Measurements from ENCODE around the gene NDUFA11. TPM values are rescaled to one million over a fixed set of nuclear protein-coding genes. Genes with fewer than 3 reads are reported as not detected.

NDUFA11 gene
- total and polyA plus RNA-seq, 2 of the 13 experiments (the other 11 are each of a cell fraction or from before 2014, with no cell fraction given), result 286 to 378 TPM

DNA sequence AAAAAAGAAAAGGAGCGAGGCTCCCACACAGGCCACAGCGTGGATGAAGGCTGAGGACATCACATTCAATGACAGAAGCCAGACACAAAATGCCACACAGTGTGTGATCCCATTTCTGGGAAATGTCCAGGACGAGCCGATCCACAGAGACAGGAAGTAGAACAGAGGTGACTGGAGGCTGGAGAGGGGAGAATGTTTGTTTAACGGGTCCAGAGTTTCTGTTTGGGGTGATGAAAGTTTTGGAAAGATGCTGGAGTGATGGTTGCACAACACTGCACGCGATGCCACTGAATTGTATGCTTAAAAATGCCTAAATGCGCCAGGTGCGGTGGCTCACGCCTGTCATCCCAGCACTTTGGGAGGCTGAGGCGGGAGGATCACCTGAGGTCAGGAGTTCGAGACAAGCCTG lies 32.6 kb downstream of the NDUFA11 start (continued):
- TF ChIP-seq SNRNP70 (IDR thresholded peaks at IDR 0.05; ENCODE audit: low read depth, low read length), result no peak
- peak; percentile 86 for TF ChIP-seq HDAC1 (CRISPR knock-in tag; IDR thresholded peaks at IDR 0.05)
- TF ChIP-seq MAF1 (CRISPR knock-in tag; IDR thresholded peaks at IDR 0.05; ENCODE audit: borderline replicate concordance), result no peak
- TF ChIP-seq ZNF343 (CRISPR knock-in tag; IDR thresholded peaks at IDR 0.05), result peak; percentile 76; the same call in 1 of the 2 replicates
- TF ChIP-seq ZBTB1 (CRISPR knock-in tag; IDR thresholded peaks at IDR 0.05; ENCODE audit: borderline replicate concordance), result no peak
- TF ChIP-seq ZNF615 (CRISPR knock-in tag; IDR thresholded peaks at IDR 0.05; ENCODE audit: borderline replicate concordance), result no peak
- TF ChIP-seq ZNF232 (CRISPR knock-in tag; IDR thresholded peaks at IDR 0.05; ENCODE audit: borderline replicate concordance), result peak; percentile 51; the same call in 1 of the 2 replicates
- TF ChIP-seq KDM5A (IDR thresholded peaks at IDR 0.05; ENCODE audit: borderline replicate concordance, low read length), result no peak
- TF ChIP-seq, protein P1, sequence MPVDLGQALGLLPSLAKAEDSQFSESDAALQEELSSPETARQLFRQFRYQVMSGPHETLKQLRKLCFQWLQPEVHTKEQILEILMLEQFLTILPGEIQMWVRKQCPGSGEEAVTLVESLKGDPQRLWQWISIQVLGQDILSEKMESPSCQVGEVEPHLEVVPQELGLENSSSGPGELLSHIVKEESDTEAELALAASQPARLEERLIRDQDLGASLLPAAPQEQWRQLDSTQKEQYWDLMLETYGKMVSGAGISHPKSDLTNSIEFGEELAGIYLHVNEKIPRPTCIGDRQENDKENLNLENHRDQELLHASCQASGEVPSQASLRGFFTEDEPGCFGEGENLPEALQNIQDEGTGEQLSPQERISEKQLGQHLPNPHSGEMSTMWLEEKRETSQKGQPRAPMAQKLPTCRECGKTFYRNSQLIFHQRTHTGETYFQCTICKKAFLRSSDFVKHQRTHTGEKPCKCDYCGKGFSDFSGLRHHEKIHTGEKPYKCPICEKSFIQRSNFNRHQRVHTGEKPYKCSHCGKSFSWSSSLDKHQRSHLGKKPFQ (CRISPR knock-in tag; IDR thresholded peaks at IDR 0.05; ENCODE audit: insufficient replicate concordance), result peak; percentile 88
- no peak for TF ChIP-seq ZNF577 (CRISPR knock-in tag; IDR thresholded peaks at IDR 0.05; ENCODE audit: borderline replicate concordance, low read depth)
- TF ChIP-seq ZNF264 (CRISPR knock-in tag; IDR thresholded peaks at IDR 0.05), result 0 out of 2 replicates have a peak, but pooled peaks have one; percentile 38
- TF ChIP-seq, protein P2, sequence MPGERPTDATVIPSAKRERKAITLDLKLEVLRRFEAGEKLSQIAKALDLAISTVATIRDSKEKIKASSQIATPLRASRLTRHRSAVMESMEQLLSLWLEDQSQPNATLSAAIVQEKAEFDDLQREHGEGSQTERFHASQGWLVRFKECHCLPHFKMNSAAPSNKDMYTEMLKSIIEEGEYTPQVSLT (CRISPR knock-in tag; IDR thresholded peaks at IDR 0.05; ENCODE audit: borderline replicate concordance, low read depth), result no peak
- TF ChIP-seq ZNF558 (CRISPR knock-in tag; IDR thresholded peaks at IDR 0.05; ENCODE audit: borderline replicate concordance), result no peak
- no peak for TF ChIP-seq REXO4 (CRISPR knock-in tag; IDR thresholded peaks at IDR 0.05; ENCODE audit: borderline replicate concordance)
- TF ChIP-seq, protein P3, sequence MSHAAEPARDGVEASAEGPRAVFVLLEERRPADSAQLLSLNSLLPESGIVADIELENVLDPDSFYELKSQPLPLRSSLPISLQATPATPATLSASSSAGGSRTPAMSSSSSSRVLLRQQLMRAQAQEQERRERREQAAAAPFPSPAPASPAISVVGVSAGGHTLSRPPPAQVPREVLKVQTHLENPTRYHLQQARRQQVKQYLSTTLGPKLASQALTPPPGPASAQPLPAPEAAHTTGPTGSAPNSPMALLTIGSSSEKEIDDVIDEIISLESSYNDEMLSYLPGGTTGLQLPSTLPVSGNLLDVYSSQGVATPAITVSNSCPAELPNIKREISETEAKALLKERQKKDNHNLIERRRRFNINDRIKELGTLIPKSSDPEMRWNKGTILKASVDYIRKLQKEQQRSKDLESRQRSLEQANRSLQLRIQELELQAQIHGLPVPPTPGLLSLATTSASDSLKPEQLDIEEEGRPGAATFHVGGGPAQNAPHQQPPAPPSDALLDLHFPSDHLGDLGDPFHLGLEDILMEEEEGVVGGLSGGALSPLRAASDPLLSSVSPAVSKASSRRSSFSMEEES (CRISPR knock-in tag; IDR thresholded peaks at IDR 0.05), result peak; percentile 91
- no peak for TF ChIP-seq ZNF720 (CRISPR knock-in tag; IDR thresholded peaks at IDR 0.05)
- no peak for TF ChIP-seq CSRNP1 (CRISPR knock-in tag; IDR thresholded peaks at IDR 0.05)
- TF ChIP-seq SRSF1 (optimal IDR thresholded peaks at IDR 0.05; ENCODE audit: low read depth, low read length), result no peak
- no peak for TF ChIP-seq PAF1 (CRISPR knock-in tag; IDR thresholded peaks at IDR 0.05)
- TF ChIP-seq NFIC (IDR thresholded peaks at IDR 0.05; ENCODE audit: low read length), result peak; percentile 90
- TF ChIP-seq POGK (CRISPR knock-in tag; conservative IDR thresholded peaks at IDR 0.05), result peak; percentile 72; the same call in 1 of the 2 replicates
- peak; percentile 100 for TF ChIP-seq PPARG (CRISPR knock-in tag; conservative IDR thresholded peaks at IDR 0.05)
- peak; percentile 62; the same call in 1 of the 2 replicates for TF ChIP-seq HOXD1 (CRISPR knock-in tag; IDR thresholded peaks at IDR 0.05)
- no peak for TF ChIP-seq ZNF816 (CRISPR knock-in tag; IDR thresholded peaks at IDR 0.05; ENCODE audit: borderline replicate concordance)
